Trophoblast cell (in vitro differentiated cells and primary cell): ENCODE data around the gene ZNF688.
"Not testable (repeated sequence)": the region's sequence is repeated elsewhere in the genome, so short reads cannot be mapped to it uniquely, and the experiment has no call there.

Experiments used
- DNase-seq, 2 donors: peaks; one replicate each; pipeline ENCODE4 v3.0.0-alpha.2; 2016
- H2AFZ ChIP-seq: 2 replicates; pipeline ENCODE4 v1.6.1; 2013; ENCODE audit warnings: low read length, moderate library complexity, mild to moderate bottlenecking; ENCODE audit not compliant: insufficient read depth, poor library complexity
- H2AK5ac ChIP-seq: 2 replicates; pipeline ENCODE4 v1.6.1; 2013; ENCODE audit warnings: mild to moderate bottlenecking, low read length
- H2BK120ac ChIP-seq: 2 replicates; pipeline ENCODE4 v1.6.1; 2013; ENCODE audit warnings: low read length, mild to moderate bottlenecking, moderate library complexity; ENCODE audit not compliant: insufficient read depth, poor library complexity
- H2BK12ac ChIP-seq: 2 replicates; pipeline ENCODE4 v1.6.1; 2013; ENCODE audit warnings: mild to moderate bottlenecking, low read length, moderate library complexity
- H2BK5ac ChIP-seq: 2 replicates; pipeline ENCODE4 v1.6.1; 2013; ENCODE audit warnings: low read length, low read depth, moderate library complexity, mild to moderate bottlenecking; ENCODE audit not compliant: poor library complexity
- H3K14ac ChIP-seq: 2 replicates; pipeline ENCODE4 v1.6.1; 2013; ENCODE audit warnings: mild to moderate bottlenecking, low read length
- H3K18ac ChIP-seq: 2 replicates; pipeline ENCODE4 v1.6.1; 2013; ENCODE audit warnings: mild to moderate bottlenecking, low read length
- H3K23ac ChIP-seq: 2 replicates; pipeline ENCODE4 v1.6.1; 2013; ENCODE audit warnings: low read length
- H3K27ac ChIP-seq: 2 replicates; pipeline ENCODE4 v1.5.1; 2013; ENCODE audit warnings: low read depth, mild to moderate bottlenecking, inconsistent platforms, low read length, moderate library complexity
- H3K27me3 ChIP-seq: 2 replicates; pipeline ENCODE4 v1.6.1; 2013; ENCODE audit warnings: inconsistent platforms, mild to moderate bottlenecking, low read length, moderate library complexity; ENCODE audit not compliant: insufficient read depth
- H3K36me3 ChIP-seq, 2 experiments: 1 replicate in 1 of 2; 2 replicates in 1 of 2; pipeline ENCODE4 v1.6.1; 2013; ENCODE audit warnings: low read length in 2 of 2, mild to moderate bottlenecking in 2 of 2, moderate library complexity in 1 of 2; ENCODE audit not compliant: insufficient read depth in 2 of 2, control insufficient read depth in 1 of 2
- H3K4ac ChIP-seq: 2 replicates; pipeline ENCODE4 v1.6.1; 2013; ENCODE audit warnings: low read depth, mild to moderate bottlenecking, low read length, moderate library complexity
- H3K4me1 ChIP-seq, 2 experiments: 1 replicate in 1 of 2; 2 replicates in 1 of 2; pipeline ENCODE4 v1.6.1; 2013; ENCODE audit warnings: low read length in 2 of 2, mild to moderate bottlenecking in 2 of 2, moderate library complexity in 1 of 2; ENCODE audit not compliant: insufficient read depth in 2 of 2, control insufficient read depth in 1 of 2
- H3K4me2 ChIP-seq: 2 replicates; pipeline ENCODE4 v1.6.1; 2013; ENCODE audit warnings: inconsistent platforms, mild to moderate bottlenecking, low read length, moderate library complexity
- H3K4me3 ChIP-seq: 2 replicates; pipeline ENCODE4 v1.5.1; 2013; ENCODE audit warnings: mild to moderate bottlenecking, low read depth, low read length, inconsistent platforms
- H3K79me1 ChIP-seq: one replicate; pipeline ENCODE4 v1.6.1; 2013; ENCODE audit warnings: low read length
- H3K79me2 ChIP-seq: 2 replicates; pipeline ENCODE4 v1.6.1; 2013; ENCODE audit warnings: low read length, mild to moderate bottlenecking; ENCODE audit not compliant: control insufficient read depth, insufficient read depth, poor library complexity
- H3K9ac ChIP-seq: 2 replicates; pipeline ENCODE4 v1.6.1; 2013; ENCODE audit warnings: mild to moderate bottlenecking, low read length
- H3K9me3 ChIP-seq: 2 replicates; pipeline ENCODE4 v1.6.1; 2013; ENCODE audit warnings: low read depth, mild to moderate bottlenecking, control low read depth, inconsistent platforms, low read length; ENCODE audit not compliant: insufficient read depth
- H4K12ac ChIP-seq: 2 replicates; pipeline ENCODE4 v1.6.1; 2013; ENCODE audit warnings: low read depth, mild to moderate bottlenecking, low read length, moderate library complexity
- H4K8ac ChIP-seq: 2 replicates; pipeline ENCODE4 v1.6.1; 2013; ENCODE audit warnings: low read depth, mild to moderate bottlenecking, low read length, moderate library complexity
- H4K91ac ChIP-seq: one replicate; pipeline ENCODE4 v1.6.1; 2013; ENCODE audit warnings: low read depth, mild to moderate bottlenecking, low read length, moderate library complexity
- WGBS: extraction: QIAGEN DNeasy Blood & Tissue Kit; methylation state at CpG from one replicate; pipeline ENCODE4 v1.1.7; 2013; ENCODE audit warnings: missing lambda C conversion rate; ENCODE audit not compliant: insufficient read length, insufficient coverage; ENCODE audit errors: extremely low coverage; 5-methylcytosine and 5-hydroxymethylcytosine counted together

Gene ZNF688

DNA sequence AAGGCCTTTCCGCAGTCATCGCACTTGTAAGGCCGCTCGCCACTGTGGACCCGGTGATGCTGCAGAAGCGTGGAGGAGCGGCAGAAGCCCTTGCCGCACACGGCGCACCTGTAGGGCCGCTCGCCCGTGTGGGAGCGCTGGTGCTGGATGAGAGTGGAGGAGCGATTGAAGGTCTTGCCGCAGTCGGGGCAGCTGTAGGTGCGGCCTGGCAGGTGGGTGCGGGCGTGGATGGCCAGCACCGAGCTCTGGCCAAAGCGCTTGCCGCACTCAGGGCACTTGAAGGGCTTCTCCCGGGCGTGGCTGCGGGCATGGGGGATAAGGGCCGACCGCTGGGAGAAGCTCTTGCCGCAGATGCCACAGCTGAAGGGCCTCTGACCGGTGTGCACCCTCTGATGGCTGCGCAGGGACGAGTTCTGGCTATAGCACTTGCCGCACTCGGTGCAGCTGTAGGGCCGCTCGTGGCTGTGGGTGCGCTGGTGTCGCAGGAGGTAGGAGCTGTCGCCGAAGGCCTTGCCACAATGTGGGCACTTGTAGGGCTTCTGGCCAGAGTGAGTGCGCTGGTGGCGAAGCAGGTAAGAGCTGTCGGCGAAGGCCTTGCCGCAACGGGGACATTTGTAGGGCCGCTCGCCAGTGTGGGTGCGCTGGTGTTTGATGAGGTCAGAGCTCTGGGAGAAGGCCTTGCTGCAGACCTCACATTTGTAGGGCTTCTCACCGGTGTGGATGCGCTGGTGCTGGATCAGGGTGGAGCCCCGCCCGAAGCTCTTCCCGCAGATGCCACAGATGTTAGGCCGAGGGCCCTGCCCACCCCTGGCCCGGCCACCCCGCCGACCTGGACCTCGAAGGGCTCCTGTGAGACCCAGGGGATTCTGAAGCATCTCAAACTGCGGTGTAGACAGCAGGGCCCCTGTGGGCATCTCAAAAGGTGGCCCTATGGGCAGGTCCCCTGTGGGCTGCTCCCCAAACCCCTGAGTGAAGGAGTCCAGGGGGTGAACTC lies 46.6 kb downstream of the ZNF688 start:
- H3K14ac ChIP-seq: no peak overlapping the region
- no peak overlapping the region for H3K4ac ChIP-seq
- no peak overlapping the region for H2BK5ac ChIP-seq
- DNase-seq: no peak
- H3K79me2 ChIP-seq: peaks cover 6% of the 10 kb centered on the region
- peaks cover 11% of the 10 kb centered on the region for H3K79me1 ChIP-seq
- H3K4me2 ChIP-seq: no peak overlapping the region
- no peaks in the 10 kb centered on the region for H3K27me3 ChIP-seq
- no peak overlapping the region for H3K4me3 ChIP-seq
- H4K8ac ChIP-seq: no peak overlapping the region
- WGBS: no CpG with 5 or more reads among the region's 60 CpGs
- H3K4me1 ChIP-seq: peaks cover 3 to 11% of the 10 kb centered on the region in 2 experiments
- no peak overlapping the region for H2BK12ac ChIP-seq
- peaks cover 9 to 14% of the 10 kb centered on the region in 2 experiments for H3K36me3 ChIP-seq
- H3K9ac ChIP-seq: no peak overlapping the region
- H2BK120ac ChIP-seq: no peak overlapping the region
- H4K12ac ChIP-seq: no peak overlapping the region
- no peak overlapping the region for H4K91ac ChIP-seq
- H3K9me3 ChIP-seq: peaks cover 1% of the 10 kb centered on the region
- H2AK5ac ChIP-seq: no peak overlapping the region
- H3K27ac ChIP-seq: no peak overlapping the region
- no peak overlapping the region for H2AFZ ChIP-seq
- no peak overlapping the region for H3K18ac ChIP-seq
- no peak overlapping the region for H3K23ac ChIP-seq

DNA sequence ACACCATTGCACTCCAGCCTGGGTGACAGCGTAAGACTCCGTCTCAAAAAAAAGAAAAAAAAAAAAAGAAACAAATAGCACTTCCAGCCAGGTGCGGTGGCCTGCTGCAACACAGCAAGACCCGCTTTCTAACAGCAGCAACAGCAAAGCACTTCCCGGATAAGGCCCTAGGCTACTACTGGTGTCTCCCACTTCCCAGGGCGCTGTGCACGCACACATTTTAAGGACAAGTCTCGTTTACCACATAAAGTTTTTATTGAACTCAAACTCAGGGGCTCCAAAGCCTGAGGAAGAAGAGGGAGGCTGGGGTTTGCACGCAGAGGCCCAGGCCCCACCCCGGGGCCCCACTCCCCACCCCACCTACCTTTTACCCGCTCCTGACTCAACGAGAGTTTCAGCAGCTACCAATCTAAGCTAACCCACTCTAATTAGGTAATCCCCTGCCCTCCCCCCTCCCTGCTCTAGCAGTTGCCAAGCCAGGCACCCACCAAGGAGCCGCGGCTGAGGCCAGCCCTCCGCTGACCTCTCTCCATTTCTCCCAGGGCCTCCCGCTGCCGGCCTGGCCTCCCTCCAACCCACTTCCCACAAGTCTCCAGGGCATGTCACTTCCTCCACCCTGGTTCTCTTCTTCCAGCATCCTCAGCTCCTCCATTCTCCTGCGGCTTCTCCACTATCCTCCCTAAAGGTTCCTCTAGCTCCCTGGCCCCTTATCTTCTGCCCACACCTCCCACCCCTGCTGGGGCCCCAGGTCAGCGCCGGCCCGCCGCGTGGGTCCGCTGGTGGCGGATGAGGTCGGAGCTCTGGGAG lies 47.5 kb downstream of the ZNF688 start:
- peaks cover 11% of the 10 kb centered on the region for H3K79me1 ChIP-seq
- H3K4me1 ChIP-seq: peaks cover 3 to 11% of the 10 kb centered on the region in 2 experiments
- no peak overlapping the region for H3K9ac ChIP-seq
- H3K4me3 ChIP-seq: no peak overlapping the region
- H3K4me2 ChIP-seq: no peak overlapping the region
- no peak overlapping the region for H3K23ac ChIP-seq
- no peak overlapping the region for H2BK5ac ChIP-seq
- H2BK120ac ChIP-seq: no peak overlapping the region
- H2BK12ac ChIP-seq: no peak overlapping the region
- no peak overlapping the region for H3K14ac ChIP-seq
- no peak overlapping the region for H4K91ac ChIP-seq
- H4K8ac ChIP-seq: no peak overlapping the region
- peaks cover 9 to 14% of the 10 kb centered on the region in 2 experiments for H3K36me3 ChIP-seq
- H2AK5ac ChIP-seq: no peak overlapping the region
- no CpG with 5 or more reads among the region's 26 CpGs for WGBS
- H3K27me3 ChIP-seq: no peaks in the 10 kb centered on the region
- no peak overlapping the region for H3K4ac ChIP-seq
- no peak overlapping the region for H2AFZ ChIP-seq
- DNase-seq: no peak
- H3K18ac ChIP-seq: no peak overlapping the region
- peaks cover 1% of the 10 kb centered on the region for H3K9me3 ChIP-seq
- no peak overlapping the region for H3K27ac ChIP-seq
- peaks cover 6% of the 10 kb centered on the region for H3K79me2 ChIP-seq
- H4K12ac ChIP-seq: no peak overlapping the region

DNA sequence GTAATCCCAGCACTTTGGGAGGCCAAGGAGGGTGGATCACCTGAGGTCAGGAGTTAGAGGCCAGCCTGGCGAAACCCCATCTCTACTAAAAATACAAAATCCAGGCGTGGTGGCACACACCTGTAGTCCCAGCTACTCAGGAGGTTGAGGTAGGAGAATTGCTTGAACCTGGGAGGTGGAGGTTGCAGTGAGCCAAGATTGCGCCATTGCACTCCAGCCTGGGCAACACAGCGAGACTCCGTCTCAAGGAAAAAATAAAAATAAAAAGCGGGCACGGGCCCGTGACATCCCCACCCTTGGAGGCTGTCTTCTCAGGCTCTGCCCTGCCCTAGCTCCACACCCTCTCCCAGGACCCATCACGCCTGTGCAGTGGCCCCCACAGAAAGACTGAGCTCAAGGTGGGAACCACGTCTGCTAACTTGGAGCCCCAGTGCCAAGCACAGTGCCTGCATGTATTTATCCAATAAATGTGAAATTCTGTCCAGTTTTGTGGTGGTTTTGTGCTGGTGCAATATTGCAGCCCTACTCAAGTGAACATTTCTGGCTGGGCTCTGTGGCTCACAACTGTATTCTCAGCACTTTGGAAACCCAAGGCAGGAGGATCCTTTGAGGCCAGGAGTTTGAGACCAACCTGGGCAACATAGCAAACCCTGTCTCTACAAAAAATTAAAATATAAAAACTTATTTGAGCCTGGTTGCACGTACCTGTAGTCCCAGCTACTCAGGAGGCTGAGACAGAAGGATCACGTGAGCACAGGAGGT lies 48.6 kb downstream of the ZNF688 start:
- not testable (repeated sequence) for H3K14ac ChIP-seq, H3K4me2 ChIP-seq, H3K23ac ChIP-seq, H4K91ac ChIP-seq, H4K8ac ChIP-seq, H3K27me3 ChIP-seq, H3K9ac ChIP-seq, H3K27ac ChIP-seq, H2AK5ac ChIP-seq, H2BK120ac ChIP-seq, H2AFZ ChIP-seq, H4K12ac ChIP-seq, H3K79me2 ChIP-seq, H3K4me3 ChIP-seq, H3K4me1 ChIP-seq, H3K18ac ChIP-seq, H2BK5ac ChIP-seq, DNase-seq, H3K9me3 ChIP-seq, H2BK12ac ChIP-seq, H3K4ac ChIP-seq
- Histone ChIP-seq H3K36me3 (peaks cover 9 to 14% of the 10 kb centered on the region in 2 experiments), H3K79me1 (peaks cover 11% of the 10 kb centered on the region)
- WGBS: no CpG with 5 or more reads among the region's 12 CpGs
